Activated CD8-positive, alpha-beta memory T cell treated with anti-CD3 and anti-CD28 coated beads, Interleukin-2, amount 50 U/mL, for 48 hours (primary cell): ENCODE measurements around the gene ACAD9.
"Not testable (repeated sequence)": the region's sequence is repeated elsewhere in the genome, so short reads cannot be mapped to it uniquely, and the experiment has no call there.

Experiments
- DNase-seq: peaks from one replicate; pipeline ENCODE4 v3.0.0-alpha.2; 2020

The ACAD9 gene

DNA sequence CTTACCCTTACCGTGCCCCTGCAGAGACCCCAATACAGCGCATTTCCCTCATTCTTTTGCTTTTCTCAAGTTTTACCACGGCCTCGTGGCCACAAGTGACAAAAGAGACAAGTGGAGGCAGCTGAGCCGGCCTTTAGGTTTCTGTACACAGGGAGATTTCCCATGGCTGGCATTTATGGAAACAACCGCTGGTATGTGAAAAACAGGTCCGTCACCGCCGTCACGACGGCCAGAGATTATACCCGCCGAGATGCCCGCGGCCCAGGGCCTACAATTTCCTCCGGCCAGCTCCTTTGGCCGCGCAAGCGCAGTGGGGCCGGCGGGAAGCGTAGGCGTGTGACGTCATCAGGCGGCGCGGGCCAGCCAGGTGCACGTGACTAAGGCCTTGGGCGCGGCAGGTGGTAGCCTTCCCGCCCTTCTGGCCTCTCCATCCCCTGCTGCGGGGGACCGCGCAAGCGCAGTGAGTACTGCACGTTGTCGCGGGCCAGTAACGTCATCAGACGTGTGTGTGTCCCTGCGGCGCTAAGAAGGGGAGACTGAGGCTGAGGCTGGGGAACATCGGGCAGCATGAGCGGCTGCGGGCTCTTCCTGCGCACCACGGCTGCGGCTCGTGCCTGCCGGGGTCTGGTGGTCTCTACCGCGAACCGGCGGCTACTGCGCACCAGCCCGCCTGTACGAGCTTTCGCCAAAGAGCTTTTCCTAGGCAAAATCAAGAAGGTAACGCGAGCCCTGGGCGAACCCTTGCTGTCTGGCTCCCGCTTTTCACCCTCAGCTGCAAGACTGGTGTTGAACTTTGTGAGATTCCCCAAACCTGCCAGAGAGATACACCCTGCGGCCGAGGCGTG, at the start of gene ACAD9:
Gene ACAD9, plus strand, starts transcription at position 496 of the 845 bp plus-strand sequence. Its CDS starts 72 bp downstream, at position 568.
- DNase-seq: peak; percentile 100

DNA sequence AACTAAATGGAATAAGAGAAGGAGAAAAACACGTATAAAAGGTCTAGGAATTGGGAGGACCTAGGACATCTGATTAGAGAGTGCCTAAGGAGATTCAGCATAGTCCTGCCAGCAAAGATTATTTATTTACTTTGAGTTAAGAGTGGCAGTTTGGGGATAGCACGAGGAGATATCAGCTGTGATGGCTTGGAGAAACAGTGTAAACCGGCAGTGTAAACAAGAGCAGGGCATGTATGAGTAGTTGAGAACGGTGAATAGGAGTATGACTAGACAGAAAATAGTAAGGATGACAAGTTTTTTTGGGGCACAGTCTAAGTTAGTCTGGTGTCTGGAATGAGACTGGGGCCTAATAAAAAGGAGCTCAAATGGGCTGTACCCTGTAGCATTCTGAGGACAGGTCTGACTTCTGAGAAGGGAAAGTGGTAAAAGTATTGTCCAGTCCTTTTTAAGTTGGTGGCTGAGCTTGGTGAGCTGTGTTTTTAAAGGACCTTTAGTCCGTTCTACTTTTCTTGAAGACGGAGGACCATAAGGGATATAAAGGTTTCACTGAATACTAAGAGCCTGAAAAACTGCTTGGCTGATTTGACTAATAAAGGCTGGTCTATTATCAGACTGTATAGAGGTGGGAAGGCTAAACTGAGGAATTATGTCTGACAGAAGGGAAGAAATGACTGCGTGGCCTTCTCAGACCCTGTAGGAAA, 49.3 kb upstream of the ACAD9 start:
- DNase-seq: not testable (repeated sequence)

- DNase-seq: not testable (repeated sequence)
These were observed 48.7 kb upstream of the ACAD9 start for GRCh38 chr3:128830762-128831161.

DNA sequence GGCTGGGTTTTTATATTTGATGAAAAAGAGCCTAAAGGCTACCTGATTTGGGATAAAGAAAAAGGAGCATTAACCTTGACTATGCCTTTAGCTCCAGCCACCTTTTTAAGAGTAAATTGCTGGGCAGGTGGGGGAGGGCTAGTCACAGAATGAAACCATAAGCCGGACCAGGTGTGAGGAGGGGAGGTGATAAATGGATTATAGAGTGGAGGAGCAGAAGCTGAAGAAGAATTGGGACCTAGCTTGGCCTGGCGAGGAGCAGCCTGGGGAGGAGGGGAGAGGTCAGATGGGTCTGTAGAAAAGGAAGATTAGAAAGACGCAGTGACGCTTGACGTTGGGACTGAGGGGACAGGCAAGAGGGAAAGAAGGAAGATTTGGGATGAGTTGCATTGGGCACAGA, 46.4 kb upstream of the ACAD9 start:
- DNase-seq: not testable (repeated sequence)

GRCh38 chr3:128835096-128835495, 44.3 kb upstream of the ACAD9 start:
- no peak for DNase-seq

DNA sequence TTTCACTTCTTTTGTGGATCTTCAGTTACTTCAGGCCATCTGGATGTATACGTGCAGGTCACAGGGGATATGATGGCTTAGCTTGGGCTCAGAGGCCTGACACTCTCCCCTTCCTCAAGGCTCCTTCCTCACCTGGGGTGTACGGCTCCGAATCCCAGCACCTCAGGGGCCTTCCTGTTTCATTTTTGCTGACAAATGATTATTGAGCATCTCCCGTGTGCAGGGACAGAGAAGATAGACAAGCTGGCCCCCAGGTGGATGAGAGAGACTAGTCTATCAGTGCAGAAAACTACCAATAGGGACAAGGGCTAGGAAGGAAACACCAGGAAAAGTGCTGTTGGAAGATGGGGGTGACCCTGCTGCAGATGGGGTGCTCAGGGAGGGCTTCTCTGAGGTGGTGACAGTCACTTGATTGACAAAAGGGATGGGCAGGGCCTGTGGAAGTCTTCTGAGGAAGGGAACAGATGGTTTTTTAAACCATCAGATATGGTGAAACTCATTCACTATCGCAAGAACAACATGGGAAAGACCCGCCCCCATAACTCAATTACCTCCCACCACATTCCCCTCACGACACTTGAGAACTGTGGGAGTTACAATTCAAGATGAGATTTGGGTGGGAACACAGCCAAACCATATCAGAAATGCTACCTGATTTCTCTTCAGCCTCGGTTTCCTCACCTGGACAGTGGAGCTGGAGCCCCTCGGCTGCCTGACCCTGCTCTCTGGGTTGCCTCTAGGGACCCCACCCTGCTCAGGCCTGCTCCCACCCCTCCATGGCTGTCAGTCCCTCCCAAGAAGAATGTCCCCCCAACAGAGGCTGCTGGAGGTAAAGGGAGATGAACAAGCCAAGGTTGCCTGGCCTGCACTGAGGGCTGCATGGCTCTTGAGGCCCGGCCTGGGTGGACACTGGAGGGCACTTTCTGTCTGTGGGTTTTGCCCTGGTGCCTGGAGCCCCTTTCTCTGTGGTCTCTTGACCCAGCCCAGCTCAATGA, 37.2 kb upstream of the ACAD9 start:
- no peak for DNase-seq

GRCh38 chr3:128844502-128844901, 34.9 kb upstream of the ACAD9 start:
- DNase-seq: no peak

- DNase-seq: no peak
These were observed 34.2 kb upstream of the ACAD9 start for GRCh38 chr3:128845119-128845777.

- DNase-seq: peak; percentile 91
These were observed 33.5 kb upstream of the ACAD9 start for GRCh38 chr3:128845778-128846485.

DNA sequence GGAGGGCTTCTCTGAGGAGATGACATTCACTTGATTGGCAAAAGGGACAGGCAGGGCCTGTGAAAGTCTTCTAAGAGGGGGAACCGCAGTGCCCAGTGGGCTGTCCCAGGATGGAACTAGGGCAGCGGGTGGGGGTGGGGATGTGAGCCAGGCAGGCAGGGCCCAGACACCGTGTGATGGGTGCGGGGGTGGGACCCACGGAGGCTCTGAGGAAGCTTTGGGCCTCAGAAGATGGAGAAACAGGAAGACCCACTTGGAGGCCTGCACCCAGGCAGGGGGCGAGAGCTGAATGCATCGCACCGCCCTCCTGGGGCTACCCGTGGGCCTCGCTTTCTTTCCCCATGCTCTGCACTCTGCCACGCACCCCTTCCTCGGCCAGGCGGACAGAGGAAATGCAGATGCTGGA, 32.9 kb upstream of the ACAD9 start:
- no peak for DNase-seq

DNA sequence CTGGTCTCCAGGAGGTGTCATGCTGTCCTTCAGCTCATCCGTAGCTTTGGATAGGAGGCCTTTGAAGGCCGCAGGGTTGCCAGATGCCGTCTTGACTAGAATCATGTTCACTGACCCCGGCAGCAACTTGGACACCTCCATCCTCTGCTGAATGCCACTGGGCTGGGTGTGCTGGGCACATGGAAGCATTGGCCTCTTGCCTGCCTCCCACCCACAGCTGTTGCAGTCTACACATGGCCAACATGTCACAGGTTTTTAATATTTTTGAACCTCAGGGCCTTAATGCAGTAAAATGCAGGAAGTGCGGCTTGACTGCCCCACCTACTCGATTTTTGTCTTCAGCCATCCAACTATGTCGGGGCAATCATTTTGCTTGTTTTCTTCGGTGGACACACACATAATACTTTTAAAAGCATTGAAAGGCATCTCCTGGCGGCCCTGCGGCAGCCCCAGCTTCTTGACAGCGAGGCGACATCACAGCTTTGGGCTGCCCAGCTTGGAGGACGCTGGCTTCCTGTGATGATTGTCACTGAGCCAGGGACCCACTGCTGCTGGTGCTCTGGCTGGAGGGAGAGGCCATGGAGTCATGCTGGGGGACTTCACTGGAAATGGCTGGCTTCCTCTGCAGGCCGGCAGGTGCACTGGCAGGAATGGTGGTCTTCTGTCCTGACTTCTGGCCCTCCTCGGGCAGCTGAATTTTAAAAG, 31.6 kb upstream of the ACAD9 start:
- DNase-seq: no peak

GRCh38 chr3:128848936-128849335, 30.5 kb upstream of the ACAD9 start:
- DNase-seq: no peak

DNA sequence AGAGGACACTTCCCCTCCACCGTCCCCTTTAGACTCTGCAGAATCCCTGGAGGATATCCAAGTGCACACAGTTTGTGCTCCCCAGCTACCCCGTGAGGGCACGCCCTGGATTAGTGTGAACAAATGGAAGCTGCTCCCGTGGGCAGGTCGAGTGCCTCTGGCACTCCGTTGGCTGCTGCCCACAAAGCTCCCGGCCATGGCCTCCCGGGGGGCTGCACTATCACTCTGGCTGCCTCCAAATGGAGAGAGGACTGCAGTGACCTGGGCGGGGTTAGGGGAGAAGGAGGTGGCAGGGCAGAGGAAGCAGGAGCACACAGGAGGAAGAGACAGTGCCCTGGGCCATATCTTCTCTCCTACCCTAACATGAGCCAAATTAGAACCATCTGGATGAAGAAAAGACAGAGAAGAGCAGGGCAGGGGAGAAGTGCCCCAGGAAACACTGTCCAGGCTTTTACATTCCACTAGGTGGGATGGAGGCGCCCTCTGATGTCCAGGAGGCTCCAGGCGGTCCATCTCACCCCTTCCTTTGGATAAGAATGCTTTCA, 29.4 kb upstream of the ACAD9 start:
- no peak for DNase-seq

- DNase-seq: no peak
These were observed 28.9 kb upstream of the ACAD9 start for GRCh38 chr3:128850544-128850943.

- DNase-seq: no peak
These were observed 27.8 kb upstream of the ACAD9 start for GRCh38 chr3:128851601-128852000.

DNA sequence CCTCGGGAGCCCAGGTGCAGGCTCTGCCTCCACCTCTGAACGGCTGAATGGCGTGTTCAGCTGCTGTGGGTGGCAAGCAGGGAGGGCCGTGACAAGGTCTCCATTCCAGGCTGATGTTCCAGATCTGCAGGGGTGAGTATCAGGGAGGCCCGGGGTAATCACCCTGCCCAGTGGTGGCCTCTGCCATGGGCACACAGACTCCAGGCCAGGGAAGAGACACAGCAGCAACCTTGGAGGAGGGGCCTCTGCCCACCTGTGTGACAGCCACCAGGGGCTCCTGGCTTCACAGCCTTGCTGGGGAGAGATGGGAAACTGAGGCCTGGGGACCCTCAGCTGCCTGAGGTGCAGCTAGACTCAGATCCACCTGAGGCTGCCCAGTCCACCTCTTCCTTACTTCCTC, 25.6 kb upstream of the ACAD9 start:
- no peak for DNase-seq

DNA sequence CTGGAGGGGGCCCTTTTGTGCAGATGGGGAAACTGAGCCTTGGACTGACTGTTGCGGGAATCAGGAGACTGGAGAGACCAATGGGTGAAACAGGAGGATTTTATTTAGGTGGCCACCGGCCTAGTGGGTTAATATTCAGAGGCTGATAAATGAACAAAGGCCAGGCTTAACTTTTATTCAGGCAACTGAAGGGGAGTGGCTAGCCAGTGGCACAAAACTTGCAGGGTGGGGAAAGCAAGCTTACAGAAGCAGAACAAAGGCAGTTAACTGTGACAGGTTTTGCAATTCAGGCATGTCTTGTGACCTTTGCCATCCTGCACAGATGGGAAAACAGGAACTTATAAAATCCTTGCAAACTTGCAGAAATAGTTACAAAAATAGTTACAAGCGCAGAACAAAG, 24.9 kb upstream of the ACAD9 start:
- no peak for DNase-seq

DNA sequence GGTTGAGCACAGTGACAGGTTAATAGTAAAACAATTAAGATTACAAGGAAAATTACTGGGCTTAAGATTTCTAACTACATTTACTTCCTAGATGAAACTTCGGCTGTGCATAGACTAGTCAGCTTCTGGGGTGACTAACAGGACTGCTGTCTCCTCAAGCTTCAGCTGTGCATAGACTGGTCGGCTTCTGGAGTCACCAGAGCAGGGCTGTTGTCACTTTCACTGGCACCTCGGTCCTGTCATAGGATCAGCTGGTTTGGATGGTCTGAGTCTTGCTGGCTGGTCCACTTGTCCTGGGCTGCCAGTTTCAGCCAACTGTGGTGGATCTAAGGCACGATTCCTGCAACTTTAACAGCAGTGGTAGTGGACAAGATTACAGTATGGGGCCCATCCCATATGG, 23.9 kb upstream of the ACAD9 start:
- DNase-seq: no peak

GRCh38 chr3:128858167-128858566, 21.3 kb upstream of the ACAD9 start:
- DNase-seq: no peak

DNA sequence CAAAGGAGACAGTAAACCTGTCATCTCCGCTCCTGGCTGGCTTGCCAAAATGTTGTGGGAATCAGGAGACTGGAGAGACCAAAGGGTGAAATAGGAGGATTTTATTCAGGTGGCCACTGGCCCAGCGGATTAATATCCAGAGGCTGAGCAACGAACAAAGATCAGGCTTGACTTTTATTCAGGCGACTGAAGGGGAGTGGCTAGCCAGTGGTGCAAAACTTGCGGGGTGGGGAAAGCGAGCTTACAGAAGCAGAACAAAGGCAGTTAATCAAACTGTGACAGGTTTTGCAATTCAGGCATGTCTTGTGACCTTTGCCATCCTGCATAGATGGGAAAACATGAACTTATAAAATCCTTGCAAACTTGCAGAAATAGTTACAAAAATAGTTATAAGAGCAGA, 19.8 kb upstream of the ACAD9 start:
- no peak for DNase-seq

DNA sequence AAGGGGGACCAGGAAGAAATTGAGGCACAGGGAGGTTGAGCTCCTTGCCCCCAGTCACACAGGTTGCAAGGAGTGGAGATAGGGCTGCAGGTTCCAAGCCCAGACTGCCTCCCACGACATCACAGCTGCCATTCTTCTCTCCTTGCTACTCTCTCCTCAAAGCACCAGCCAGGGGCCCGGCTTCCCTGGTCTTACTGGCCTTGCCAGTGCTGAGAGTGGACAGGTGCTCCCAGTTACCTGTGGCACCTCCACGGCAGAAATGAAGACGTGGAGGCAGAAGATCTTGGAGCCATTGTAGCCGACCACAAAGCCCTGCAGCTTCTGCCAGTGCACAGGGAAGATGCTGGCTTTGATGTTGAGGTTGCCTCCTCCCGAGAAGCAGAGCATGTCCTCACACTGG, 17.9 kb upstream of the ACAD9 start:
- DNase-seq: no peak
